ENCODE results near the gene COL15A1.
"Not testable (repeated sequence)": the region's sequence is repeated elsewhere in the genome, so short reads cannot be mapped to it uniquely, and the experiment has no call there.

Gene COL15A1

DNA sequence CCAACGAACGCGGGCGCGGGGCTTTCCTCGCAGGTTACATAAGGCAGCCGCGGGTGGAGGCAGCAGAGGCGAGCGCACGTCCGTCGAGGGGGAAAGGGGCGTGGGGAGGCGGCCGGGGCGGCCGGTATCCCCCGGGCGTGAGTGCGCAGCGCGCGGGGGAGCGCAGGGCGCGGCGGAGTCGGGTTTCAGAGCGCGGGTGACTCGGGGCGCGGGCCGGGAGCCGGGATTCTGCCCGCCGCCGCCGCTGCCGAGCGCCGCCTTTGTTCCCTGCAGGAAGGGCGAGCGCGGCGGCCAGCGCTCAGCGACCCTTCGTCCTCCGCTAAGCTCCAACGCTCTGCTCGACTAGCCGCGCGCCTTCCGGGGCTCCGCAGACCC, at the start of gene COL15A1:
Gene COL15A1, plus strand, starts transcription at position 226 of the 375 bp plus-strand sequence. CDS start 155 bp downstream, outside the sequence.
- DNase-seq: no peak

DNA sequence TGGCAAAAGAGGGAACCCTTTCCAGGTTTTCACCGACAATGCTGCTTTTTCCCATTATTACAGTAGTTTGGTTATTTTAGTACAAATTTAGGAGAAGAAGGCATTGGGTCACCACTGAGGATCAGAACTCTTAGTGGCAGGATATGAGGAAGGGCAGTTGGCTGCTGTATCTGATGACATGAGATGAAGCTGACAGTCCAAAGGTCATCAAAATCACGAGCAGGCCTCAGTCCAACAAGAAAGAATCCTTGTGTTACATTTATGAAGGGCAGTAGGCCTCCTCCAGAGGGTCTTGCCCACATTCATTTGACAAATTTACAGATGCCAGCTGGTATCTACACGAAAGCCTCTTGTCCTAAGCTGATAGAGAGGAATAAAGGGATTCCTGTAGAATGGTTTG, 49.5 kb upstream of the COL15A1 start:
- no peak for DNase-seq

DNA sequence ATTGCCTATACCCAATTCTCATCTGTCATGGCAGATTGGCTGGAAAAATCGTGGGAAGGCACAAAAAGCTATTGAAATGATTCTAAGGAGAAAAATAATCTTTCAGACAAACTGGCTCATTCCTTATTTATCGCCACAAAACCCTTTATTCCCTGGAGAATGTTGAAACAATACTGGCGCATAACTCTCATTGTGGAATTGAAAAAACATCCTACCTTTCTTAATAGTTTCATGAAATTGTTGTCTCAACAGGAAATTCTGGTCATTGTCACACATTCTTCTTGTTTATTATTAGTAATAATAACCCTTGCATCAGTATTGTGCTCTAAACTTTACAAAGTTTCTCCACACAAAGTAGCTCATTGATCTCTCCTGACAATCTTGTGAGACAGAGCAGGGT, 48.9 kb upstream of the COL15A1 start:
- no peak for DNase-seq

DNA sequence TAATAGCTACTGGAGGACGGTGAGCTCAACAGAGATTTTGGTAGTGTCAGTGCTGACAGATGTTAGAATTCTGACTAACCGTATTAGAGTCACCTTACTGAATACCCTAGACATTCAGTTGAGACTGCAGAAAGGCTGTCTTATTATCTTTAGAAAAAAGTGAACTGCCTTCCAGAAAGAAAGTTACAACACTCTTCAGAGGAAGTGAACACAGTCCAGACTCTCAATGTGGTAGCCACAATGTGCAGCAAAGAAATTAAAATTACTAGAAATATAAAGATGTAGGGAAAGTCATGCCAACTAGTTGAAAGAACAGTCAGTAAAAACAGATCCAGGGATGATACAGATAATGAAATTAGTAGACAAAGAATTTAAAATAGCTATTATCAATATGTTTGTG, 47.1 kb upstream of the COL15A1 start:
- DNase-seq: no peak

DNA sequence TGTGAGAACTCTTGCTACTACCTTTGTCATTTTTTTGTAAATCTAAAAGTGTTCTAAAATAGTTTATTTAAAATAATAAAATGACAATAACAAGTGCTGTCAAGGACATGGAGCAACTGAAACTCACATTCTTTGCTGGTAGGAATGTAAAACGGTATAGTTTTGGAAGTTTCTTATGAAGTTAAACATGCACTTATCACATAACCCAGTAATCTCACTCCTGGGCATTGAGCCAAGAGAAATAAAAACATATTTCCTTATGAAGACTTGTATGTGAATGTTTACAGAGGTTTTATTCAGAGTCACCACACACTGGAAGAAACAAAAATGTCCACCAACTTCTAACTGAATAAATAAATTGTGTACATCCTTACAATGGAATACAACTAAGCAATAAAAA, 46.0 kb upstream of the COL15A1 start:
- no peak for DNase-seq

DNA sequence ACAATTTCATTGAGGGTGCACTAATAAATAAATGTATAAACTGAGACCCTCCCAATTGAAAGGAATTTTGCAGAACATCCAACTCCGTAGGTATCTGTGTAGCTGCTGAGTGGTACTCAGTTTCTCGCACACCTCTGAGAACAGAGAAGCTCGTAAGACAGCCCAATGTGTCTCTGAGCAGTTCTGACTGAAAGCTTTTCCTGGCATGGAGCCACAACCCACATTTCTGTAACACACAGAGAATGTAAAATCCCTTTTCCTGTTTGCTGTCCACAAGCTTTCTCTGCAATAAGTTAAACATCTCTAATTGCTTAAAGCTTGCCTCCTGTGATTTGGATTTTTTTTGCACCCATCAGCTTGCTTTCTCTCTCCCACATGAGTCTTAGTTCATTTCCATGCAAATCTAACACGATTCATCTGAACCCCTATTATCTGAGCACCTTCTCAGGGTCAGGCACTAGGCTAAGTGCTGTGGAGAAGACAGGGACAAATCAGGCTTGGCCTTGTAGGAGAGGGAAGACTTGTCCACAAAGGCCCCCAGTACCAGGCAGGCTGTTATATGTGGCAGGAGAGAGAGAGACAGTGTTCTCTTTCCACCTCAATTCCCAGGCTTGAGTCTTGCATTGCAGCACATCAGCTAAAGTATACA, 44.2 kb upstream of the COL15A1 start:
- DNase-seq: no peak

DNA sequence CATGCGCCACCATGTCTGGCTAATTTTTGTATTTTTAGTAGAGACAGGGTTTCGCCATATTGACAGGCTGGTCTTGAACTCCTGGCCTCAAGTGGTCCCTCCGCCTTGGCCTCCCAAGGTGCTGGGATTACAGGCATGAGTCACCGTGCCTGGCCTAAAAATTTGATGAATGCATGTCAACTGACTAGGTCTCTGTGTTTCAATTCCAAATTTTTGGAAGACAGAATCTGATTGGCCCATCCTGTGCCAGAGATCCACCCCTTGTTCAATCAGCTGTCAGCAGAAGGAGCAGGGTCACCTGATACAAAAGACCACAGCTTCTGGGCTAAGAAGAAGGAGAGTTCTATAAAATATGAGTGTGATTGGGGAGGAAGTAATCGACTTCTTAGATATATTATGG, 43.5 kb upstream of the COL15A1 start:
- DNase-seq: no peak

DNA sequence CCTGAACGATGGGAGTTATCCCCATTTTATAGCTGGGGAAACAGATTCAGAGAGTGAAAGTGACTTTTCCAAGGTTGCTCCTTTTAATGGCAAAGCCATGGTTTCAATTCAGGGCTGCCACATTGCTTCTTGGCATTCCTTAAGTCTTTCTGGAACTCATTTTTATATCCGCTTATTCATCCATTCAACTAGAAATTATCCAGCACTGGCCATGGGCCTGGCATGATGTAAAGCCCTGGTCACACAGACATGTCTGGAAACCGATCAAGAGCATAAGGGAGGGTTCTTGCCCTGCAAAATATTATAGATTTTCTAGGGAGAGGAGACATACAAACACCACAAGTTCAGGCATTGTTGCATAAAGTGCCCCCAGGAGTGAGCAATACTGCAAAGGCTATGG, 43.0 kb upstream of the COL15A1 start:
- no peak for DNase-seq

DNA sequence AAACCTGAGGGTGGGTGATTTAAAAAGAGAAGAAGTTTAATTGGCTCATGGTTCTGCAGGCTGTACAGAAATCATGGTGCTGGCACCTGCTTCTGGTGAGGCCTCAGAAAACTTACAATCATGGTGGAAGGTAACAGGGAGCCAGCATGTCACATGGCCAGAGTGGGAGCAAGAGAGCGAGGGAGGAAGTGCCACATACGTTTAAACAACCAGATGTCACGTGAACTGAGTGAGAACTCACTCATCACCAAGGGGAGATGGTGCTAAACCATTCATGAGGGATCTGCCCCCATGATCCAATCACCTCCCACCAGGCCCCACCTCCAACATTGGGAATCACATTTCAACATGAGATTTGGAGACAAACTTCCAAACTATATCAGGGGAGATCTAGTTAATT, 41.9 kb upstream of the COL15A1 start:
- DNase-seq: not testable (repeated sequence)

DNA sequence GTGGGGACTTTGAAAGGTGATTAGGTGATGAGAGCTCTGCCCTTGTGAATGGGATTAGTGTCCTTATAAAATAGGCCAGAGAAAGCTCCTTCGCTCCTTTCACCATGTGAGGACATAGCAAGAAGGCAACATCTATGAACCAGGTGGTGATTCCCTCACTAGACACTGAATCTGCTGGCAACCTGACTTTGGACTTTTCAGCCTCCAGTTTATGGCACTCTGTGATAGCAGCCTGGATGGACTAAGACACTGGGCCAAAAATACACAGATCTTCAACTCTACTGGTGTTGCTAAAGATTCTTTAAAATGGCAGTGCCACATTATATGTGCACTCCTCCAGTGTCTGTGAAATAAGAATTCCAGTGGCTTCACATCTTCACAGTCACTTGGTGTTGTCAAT, 41.2 kb upstream of the COL15A1 start:
- no peak for DNase-seq

DNA sequence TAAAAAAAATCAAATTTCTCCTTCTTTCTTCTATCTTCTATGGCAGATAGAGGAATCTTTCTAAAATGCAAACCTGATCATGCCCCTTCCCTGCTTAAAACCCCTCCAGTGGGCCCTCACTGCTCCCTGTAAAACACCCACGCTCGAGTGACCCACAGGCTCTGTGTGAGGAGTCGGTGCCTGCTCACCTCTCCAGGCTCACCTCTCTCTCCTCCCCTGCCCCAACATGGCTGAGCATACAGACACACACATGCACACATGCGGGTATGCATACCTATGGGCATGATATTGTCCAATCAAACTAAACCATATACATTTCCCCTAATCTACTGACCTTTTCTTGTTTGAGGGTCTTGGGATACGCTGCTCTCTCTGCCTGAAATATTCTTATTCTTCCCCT, 40.8 kb upstream of the COL15A1 start:
- DNase-seq: no peak

DNA sequence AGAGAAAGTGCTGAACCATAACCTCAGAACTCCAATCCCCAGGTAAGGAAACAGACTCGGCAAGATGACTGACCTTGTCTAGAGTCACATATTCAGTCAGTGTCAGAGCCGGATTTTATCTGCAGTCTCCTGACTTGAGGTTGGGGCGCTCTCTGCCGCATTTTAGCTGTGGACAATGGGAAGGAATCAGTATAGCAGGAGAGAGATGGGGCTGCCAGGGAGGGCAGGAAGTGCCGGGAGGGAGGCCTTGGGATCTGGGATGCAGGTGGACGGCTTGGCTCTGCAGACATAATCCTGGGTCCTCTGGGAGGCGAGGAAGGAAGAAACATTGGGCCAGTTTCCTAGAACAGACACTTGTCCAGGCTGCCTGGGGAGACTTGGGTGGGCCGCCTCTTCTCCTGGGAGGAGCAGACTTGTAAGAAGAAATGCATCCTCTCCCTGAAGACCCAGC, 39.7 kb upstream of the COL15A1 start:
- DNase-seq: no peak

DNA sequence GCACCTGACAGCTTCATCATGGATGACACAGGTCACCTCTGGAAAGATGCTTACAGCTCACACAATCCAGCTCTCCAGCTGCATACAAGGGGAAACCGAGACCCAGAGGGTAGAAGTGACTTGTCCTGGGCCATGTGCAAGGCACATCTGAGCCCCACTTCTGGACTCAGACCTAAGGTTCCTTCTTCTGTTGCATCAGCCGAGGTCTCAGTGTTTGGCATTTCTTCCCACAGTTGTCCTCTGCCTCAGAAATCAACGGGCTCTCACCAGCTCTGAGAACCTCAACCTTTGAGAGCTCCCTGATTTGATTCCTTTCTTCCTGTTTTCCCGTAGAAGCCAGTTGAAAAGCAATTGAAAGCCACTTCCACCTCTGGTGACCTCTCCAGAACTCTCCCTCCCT, 38.7 kb upstream of the COL15A1 start:
- DNase-seq: no peak

DNA sequence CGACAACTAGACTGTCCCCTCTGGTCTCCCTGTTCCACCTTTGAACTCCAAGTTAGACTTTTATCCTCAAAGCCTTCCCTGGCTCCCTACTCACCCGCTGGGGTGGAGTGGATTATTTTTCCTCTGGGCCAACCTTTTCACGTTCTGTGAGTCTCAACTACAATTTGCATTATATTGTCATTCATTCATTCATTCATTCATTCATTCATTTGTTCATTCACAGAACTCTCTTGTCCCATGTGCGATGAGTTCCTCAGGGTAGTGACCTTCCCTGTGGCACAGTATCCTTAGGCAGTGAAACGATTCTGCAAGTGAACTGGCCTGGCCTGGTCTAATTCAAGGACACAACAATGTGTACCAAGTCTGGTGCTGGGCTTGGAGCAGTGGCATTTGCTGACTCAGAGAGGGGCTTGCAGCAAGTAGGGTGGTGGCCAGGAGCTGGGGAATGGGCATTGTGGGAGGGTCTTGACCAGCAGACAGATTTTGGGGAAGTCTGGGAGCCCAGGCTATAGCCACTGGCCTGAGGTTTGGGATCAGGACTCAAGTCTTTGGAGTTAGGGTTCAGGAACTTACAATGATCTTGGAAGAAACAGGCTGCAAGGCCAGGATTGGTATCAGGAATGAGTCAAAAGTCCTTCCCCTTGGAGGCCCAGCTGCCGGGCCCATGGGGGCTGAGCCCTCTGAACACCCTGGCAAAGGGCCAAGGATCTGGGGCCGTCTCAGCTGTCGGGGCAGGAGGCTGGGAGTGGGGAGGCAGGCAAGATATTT, 37.2 kb upstream of the COL15A1 start:
- DNase-seq: peak; percentile 2

DNA sequence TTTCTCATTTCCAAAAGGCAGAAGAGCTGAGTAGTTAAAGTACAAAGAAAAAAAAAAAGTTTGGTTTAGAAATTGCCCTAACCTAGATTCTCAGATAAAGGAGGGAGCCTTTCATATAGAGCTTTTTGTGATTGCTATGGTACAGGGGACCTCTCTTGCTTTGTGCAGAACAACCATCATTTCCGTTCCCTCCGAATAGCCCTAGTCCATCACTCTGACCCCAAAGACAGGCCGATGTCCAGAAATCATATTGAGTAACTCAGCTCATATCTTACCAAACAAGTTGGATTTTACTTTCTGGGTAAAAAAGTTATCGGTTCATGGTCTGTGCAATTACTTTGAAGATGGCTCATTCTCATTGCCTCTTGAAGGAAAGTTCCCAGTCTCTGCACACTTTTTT, 36.7 kb upstream of the COL15A1 start:
- DNase-seq: no peak

DNA sequence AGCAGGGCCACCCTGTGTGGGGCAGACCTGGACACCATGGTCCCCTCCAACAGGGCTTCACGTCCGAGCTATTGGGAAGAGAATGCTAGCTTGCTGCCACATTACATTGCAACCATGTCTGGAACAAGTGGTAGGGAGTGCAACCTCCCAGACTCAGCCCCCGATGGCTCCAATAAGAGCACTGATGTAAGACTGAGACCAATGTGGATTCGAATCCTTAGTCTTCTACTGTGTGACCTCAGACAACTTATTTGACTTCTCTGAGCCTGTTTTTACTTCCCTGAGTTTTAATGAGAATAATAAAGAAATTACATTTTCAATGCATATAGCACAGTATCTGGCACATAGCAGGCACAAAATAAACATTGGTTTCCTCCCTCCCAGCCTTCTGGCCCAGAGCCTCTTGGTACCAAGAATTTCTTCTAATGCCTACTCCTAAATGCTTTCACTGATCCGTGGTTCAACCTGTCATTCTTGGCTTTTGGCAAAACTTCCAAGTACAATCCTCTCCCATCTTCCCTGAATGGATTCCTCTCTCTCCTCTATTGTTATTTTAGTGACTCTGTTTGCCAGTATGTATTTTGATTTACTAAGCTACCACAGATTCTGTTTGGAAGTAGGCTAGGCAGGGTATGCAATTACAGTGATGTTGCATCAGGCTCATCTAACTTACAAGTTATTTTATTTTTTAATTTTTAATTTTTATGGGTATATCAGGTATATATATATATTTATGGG, 34.6 kb upstream of the COL15A1 start:
- DNase-seq: no peak

DNA sequence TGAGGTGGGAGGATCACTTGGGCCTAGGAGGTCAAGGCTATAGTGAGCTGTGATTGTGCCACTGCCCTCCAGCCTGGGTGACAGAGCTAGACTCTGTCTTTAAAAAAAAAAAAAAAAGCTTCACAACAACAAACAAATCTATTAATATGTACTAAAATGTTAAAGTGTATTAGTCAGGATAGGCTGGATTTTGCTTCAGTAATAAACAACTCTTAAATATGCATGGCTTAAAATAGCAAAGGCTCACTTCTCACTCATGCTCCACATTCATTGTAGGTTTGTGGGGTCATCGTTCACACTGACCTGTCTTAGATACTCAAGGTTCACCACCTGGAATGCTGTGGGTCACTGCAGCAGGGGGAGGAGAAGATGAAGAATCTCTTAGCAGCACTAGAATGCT, 33.8 kb upstream of the COL15A1 start:
- no peak for DNase-seq

DNA sequence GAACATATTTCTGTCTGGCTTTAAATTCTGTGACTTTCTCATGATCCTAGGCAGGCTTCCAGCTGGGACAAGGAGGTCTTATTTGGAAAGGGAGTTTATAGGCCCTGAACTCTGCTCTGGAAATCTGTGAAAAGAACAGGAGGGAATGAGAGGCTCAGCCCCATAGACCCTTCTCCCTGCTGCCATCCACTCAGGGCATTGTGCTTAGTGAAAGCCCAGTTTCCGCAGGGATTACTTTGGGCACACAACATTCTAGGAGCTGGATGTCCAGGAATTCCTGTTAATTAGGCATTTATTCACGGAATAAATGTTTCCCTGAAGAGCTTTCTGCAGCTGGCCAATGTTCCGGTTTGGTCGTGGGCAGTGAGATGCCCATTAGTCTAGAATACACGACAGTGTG, 32.7 kb upstream of the COL15A1 start:
- DNase-seq: no peak

DNA sequence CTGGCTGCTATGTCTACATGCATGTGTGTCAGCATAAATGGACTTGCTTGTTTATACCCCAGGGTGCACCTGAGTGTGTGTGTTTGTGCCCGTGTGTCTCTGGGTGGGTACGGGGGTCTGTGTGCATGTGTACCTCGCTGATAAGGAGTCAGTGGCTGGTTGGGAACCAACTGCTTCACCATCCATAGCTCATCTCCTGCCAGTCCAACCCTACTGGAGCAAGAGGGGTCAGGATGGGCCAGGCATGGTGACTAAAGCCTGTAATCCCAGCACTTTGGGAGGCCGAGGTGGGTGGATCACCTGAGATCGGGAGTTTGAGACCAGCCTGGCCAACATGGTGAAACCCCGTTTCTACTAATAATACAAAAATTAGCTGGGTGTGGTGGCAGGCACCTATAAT, 32.0 kb upstream of the COL15A1 start:
- DNase-seq: not testable (repeated sequence)

DNA sequence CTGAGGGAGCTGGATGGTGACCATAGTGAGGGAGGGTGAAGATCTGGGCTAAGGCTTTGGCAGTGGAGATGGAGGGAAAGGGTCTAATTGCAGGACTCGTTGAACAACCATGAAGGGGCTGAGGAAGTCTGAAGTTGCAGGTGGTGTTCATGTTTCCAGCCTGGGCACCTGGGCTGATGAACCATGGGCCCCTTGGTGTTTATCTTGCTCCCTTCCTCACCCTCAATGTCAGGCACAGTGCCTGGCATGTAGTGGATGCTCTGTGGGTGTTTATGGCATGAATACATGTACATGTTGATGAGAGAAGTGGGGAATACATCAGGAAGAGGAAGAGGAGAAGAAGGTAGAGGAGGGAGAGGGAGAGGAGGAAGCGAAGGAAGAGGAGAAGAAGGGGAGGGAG, 31.3 kb upstream of the COL15A1 start:
- no peak for DNase-seq

DNA sequence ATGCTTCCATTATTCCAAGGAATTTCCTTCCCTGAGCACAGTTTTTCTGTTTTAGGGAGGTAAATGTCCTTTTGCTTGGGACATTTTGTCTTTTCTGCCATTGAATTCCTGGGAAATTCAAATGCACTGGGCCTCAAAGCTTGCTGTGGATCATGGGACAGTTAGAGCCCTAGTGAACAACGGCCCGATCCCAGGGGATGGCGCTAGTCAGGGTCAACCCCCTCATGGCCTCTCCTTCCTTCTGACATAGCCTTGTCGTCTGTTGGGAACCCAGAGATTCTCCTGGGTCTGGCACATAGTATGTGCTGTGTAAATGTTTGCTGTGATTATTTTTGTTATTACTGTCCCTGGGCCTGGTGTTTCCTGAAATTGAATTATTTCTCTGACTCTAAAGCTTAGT, 30.7 kb upstream of the COL15A1 start:
- no peak for DNase-seq

DNA sequence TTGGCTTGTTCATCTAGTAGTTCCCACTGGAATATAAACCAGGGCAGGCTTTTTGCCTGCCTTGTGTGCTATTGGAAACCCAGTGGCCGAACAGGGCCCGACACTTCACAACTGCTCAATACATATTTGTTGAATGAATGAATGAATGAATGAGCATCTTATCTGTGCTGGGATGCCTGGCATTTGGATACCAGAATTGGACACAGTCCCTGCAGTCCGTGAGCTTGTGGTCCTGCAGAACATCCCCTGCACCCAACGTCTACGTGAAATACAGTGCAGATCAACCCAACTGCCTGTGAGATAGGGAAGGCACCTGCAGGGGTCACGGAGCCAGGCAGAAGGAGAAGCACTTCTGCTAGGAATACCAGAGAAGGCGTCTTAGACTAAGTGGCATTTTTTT, 30.0 kb upstream of the COL15A1 start:
- DNase-seq: no peak

DNA sequence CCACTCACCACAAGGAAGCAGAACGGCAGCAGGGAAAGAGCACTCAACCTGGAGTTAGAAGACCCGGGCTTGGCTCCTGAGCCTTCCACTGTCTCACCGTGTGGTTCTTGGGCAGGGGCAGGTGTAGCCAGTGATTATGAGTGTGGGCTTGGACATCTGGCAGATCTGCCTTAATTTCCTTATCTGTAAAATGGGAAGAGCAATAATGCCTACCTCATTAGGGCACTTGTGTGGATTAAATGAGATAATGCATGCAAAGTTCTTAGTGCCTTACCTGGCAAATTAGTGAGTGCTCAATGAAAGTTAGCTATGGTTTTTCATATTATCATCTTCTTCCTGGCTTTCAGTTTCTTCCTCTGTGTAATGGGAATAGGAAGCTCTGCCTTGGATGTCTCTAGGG, 28.1 kb upstream of the COL15A1 start:
- DNase-seq: no peak

DNA sequence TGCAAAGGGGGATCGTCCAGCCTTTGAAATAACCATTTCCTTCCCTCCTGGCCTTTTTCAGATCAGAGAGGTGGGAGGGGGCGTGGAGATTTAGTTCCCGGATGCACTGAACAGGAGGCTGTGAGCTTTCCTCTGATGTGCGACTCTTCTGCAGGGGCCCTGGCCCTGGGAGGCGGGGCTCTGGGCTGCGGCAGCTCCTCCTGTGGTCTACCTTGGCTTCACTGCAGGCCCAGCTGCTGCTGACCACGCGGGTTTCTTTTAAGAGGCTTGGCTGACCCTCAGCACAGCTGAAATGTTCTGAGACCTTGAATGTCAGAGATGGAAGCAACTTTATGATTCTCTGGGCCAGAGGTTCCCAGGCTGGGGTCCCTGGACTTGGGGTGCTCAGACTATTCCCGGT, 27.0 kb upstream of the COL15A1 start:
- no peak for DNase-seq
